Liver (tissue), 9 donors: ENCODE data around the gene FYCO1. TPM values are rescaled to one million over a fixed set of nuclear protein-coding genes. Genes with fewer than 3 reads are reported as not detected.
A peak's percentile ranks its signal among the peaks of the same experiment; 100 is the strongest.

Experiments
- DNase-seq: peaks from one replicate; pipeline ENCODE4 v3.0.0-alpha.2; 2017; ENCODE audit warnings: low spot score
- H3K27ac ChIP-seq, 2 donors: one replicate each; pipeline ENCODE4 v1.7.0; 2013; ENCODE audit warnings: inconsistent platforms in 2 of 2, low read length in 2 of 2, control low read depth in 1 of 2, low read depth in 1 of 2, mild to moderate bottlenecking in 1 of 2
- H3K27me3 ChIP-seq, 4 donors: one replicate each; pipeline versions ENCODE4 v1.6.1 to v1.7.0; 2013; ENCODE audit warnings: low read length in 3 of 4, inconsistent platforms in 1 of 4, mild to moderate bottlenecking in 1 of 4, moderate library complexity in 1 of 4; ENCODE audit not compliant: control insufficient read depth in 4 of 4, insufficient read depth in 4 of 4
- H3K36me3 ChIP-seq, 4 donors: one replicate each; pipeline versions ENCODE4 v1.6.1 to v1.7.0; 2013; ENCODE audit warnings: low read length in 3 of 4, mild to moderate bottlenecking in 3 of 4, low read depth in 1 of 4, moderate library complexity in 1 of 4; ENCODE audit not compliant: control insufficient read depth in 4 of 4, insufficient read depth in 3 of 4
- H3K4me1 ChIP-seq, 4 donors: one replicate each; pipeline versions ENCODE4 v1.6.1 to v1.7.0; 2013; ENCODE audit warnings: low read length in 3 of 4, mild to moderate bottlenecking in 3 of 4, moderate library complexity in 1 of 4; ENCODE audit not compliant: control insufficient read depth in 4 of 4, insufficient read depth in 4 of 4
- H3K4me3 ChIP-seq, 3 donors: one replicate each; pipeline versions ENCODE4 v1.6.1 to v1.7.0; 2013; ENCODE audit warnings: low read length in 3 of 3, control low read depth in 1 of 3, low read depth in 1 of 3, mild to moderate bottlenecking in 1 of 3
- H3K9ac ChIP-seq, 2 donors: one replicate each; pipeline ENCODE4 v1.7.0; 2013; ENCODE audit warnings: low read length in 2 of 2, mild to moderate bottlenecking in 2 of 2, moderate library complexity in 2 of 2, control low read depth in 1 of 2, low read depth in 1 of 2
- H3K9me3 ChIP-seq, 4 donors: one replicate each; pipeline versions ENCODE4 v1.6.1 to v1.7.0; 2013; ENCODE audit warnings: low read length in 3 of 4; ENCODE audit not compliant: control insufficient read depth in 4 of 4
- ATF3 ChIP-seq: IDR thresholded peaks from 2 replicates; pipeline ENCODE4 v1.6.1; 2016; ENCODE audit warnings: antibody characterized with exemption
- CTCF ChIP-seq: fragments of 150-350 bp; IDR thresholded peaks from 2 replicates; pipeline ENCODE4 v1.5.1; 2017; ENCODE audit warnings: improper control_type of control experiment, low read depth, low read length; ENCODE audit not compliant: missing input control
- EGR1 ChIP-seq, 2 donors: IDR thresholded peaks; 2 replicates each; pipeline ENCODE4 v1.6.1; 2016 to 2018; ENCODE audit warnings: antibody characterized with exemption in 2 of 2, low read depth in 2 of 2
- FOXA1 ChIP-seq: IDR thresholded peaks from 2 replicates; pipeline ENCODE4 v1.6.1; 2016; ENCODE audit warnings: antibody characterized with exemption
- GABPA ChIP-seq, 2 donors: IDR thresholded peaks in 1 of 2; conservative IDR thresholded peaks in 1 of 2; 2 replicates each; pipeline ENCODE4 v1.6.1; 2016; ENCODE audit warnings: antibody characterized with exemption in 2 of 2, mild to moderate bottlenecking in 1 of 2, moderate library complexity in 1 of 2
- HNF4A ChIP-seq, 2 donors: conservative IDR thresholded peaks; 2 replicates each; pipeline ENCODE4 v1.6.1; 2016; ENCODE audit warnings: antibody characterized with exemption in 2 of 2, mild to moderate bottlenecking in 2 of 2
- HNF4G ChIP-seq: IDR thresholded peaks from 2 replicates; pipeline ENCODE4 v1.6.1; 2016; ENCODE audit warnings: antibody characterized with exemption
- JUND ChIP-seq, 2 donors: IDR thresholded peaks; 2 replicates each; pipeline ENCODE4 v1.6.1; 2016; ENCODE audit warnings: antibody characterized with exemption in 2 of 2
- MAX ChIP-seq: IDR thresholded peaks from 2 replicates; pipeline ENCODE4 v1.6.1; 2016; ENCODE audit warnings: antibody characterized with exemption
- RAD21 ChIP-seq, 2 donors: IDR thresholded peaks; 2 replicates each; pipeline ENCODE4 v1.6.1; 2016; ENCODE audit warnings: antibody characterized with exemption in 2 of 2, mild to moderate bottlenecking in 2 of 2
- SP1 ChIP-seq: IDR thresholded peaks from 2 replicates; pipeline ENCODE4 v1.6.1; 2018; ENCODE audit warnings: antibody characterized with exemption, mild to moderate bottlenecking
- TAF1 ChIP-seq: conservative IDR thresholded peaks from 2 replicates; pipeline ENCODE4 v1.6.1; 2016; ENCODE audit warnings: antibody characterized with exemption, mild to moderate bottlenecking
- YY1 ChIP-seq: IDR thresholded peaks from 2 replicates; pipeline ENCODE4 v1.6.1; 2016; ENCODE audit warnings: antibody characterized with exemption, mild to moderate bottlenecking
- WGBS: extraction: QIAGEN DNeasy Blood & Tissue Kit; methylation state at CpG from one replicate; pipeline ENCODE4 v1.1.7; 2013; 5-methylcytosine and 5-hydroxymethylcytosine counted together
- polyA plus RNA-seq, 2 donors: library from polyadenylated mRNA; stranded (reverse) in 1 of 2; unstranded in 1 of 2; fragments of 200-250 nt in 1 of 2; fragments of >200 nt in 1 of 2; fragmentation: Nextera tagmentation in 1 of 2; extraction: Ambion mirVana in 1 of 2; gene quantifications; one replicate each; pipeline versions ENCODE4 v1.2.1 to v1.2.3, GENCODE V29; 2013 to 2015
- total RNA-seq, 2 donors: library from RNA; depleted of rRNA; stranded (reverse); fragments of >200 nt; gene quantifications; one replicate each; pipeline ENCODE4 v1.2.3, GENCODE V29; 2014
- TF ChIP-seq, protein P1 (sequence below): IDR thresholded peaks from 2 replicates; pipeline ENCODE4 v1.6.1; 2016; ENCODE audit warnings: antibody characterized with exemption, mild to moderate bottlenecking
- TF ChIP-seq, protein P2 (sequence below): IDR thresholded peaks from 2 replicates; pipeline ENCODE4 v1.6.1; 2016; ENCODE audit warnings: antibody characterized with exemption
- donor health status: healthy.
- donor health status: healthy.
- donor health status: healthy.
- donor health status: healthy.
- donor health status: healthy.

FYCO1 gene
- total and polyA plus RNA-seq, 4 donors: 3.0 to 17.1 (median 10.2) TPM

- TF ChIP-seq HNF4A (conservative IDR thresholded peaks at IDR 0.05) (no peak), JUND (IDR thresholded peaks at IDR 0.05) (no peak), FOXA1 (no peak), GABPA (IDR thresholded peaks at IDR 0.05 in 1 of 2, conservative IDR thresholded peaks at IDR 0.05 in 1 of 2) (no peak)
Measured at GRCh38 chr3:45994419-45995235, 997 bp downstream of the FYCO1 start (continued).

DNA sequence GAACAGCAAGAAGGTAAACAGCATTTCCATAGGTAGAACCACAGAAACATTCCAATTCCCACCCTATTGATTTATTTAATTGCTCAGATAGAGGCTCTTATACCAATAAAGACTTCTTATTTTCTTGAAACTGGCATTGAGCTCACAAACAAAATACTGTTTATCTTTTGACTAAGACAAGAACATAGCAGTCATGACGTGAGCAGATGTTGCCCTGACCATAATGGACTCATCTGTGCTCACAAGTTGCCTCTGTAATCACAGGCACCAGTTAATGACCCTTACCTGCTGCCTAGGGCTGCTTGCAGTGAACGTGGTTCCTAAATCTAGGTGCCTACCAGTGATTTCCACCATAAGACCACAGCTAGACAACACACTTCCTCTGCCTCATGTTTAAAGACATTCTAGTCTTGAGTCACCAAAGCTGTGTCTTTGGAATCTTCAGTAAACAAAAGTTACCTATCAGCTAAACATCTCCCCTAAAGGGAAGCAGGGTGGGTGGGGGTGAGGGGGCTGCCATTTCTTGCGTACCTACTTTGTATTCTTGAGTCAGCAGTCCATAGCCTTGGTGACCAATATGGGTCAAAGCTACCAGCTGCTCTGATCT is 2.1 kb downstream of the FYCO1 start:
- H3K4me1 ChIP-seq: peaks cover 17 to 50% (median 25%) of the 10 kb centered on the region in 4 donors
- no peak overlapping the region for H3K4me3 ChIP-seq
- H3K27ac ChIP-seq: peak overlapping the region; percentile 40 to 76

More for the DNA sequence above, 2.1 kb downstream of the FYCO1 start:
- 81% methylated on average over 3 of the region's 3 CpGs for WGBS
- no peaks in the 10 kb centered on the region for H3K9me3 ChIP-seq
- H3K36me3 ChIP-seq: no peaks in the 10 kb centered on the region
- no peaks in the 10 kb centered on the region for H3K27me3 ChIP-seq
- H3K9ac ChIP-seq: no peak overlapping the region
- TF ChIP-seq EGR1 (IDR thresholded peaks at IDR 0.05; ENCODE audit: low read depth in 2 of 2) (no peak), RAD21 (IDR thresholded peaks at IDR 0.05) (no peak), FOXA1 (no peak), MAX (no peak), GABPA (IDR thresholded peaks at IDR 0.05 in 1 of 2, conservative IDR thresholded peaks at IDR 0.05 in 1 of 2) (no peak), JUND (IDR thresholded peaks at IDR 0.05) (no peak), HNF4G (no peak), ATF3 (no peak), YY1 (no peak), TAF1 (no peak), SP1 (no peak), CTCF (no peak)
- TF ChIP-seq, protein P1, sequence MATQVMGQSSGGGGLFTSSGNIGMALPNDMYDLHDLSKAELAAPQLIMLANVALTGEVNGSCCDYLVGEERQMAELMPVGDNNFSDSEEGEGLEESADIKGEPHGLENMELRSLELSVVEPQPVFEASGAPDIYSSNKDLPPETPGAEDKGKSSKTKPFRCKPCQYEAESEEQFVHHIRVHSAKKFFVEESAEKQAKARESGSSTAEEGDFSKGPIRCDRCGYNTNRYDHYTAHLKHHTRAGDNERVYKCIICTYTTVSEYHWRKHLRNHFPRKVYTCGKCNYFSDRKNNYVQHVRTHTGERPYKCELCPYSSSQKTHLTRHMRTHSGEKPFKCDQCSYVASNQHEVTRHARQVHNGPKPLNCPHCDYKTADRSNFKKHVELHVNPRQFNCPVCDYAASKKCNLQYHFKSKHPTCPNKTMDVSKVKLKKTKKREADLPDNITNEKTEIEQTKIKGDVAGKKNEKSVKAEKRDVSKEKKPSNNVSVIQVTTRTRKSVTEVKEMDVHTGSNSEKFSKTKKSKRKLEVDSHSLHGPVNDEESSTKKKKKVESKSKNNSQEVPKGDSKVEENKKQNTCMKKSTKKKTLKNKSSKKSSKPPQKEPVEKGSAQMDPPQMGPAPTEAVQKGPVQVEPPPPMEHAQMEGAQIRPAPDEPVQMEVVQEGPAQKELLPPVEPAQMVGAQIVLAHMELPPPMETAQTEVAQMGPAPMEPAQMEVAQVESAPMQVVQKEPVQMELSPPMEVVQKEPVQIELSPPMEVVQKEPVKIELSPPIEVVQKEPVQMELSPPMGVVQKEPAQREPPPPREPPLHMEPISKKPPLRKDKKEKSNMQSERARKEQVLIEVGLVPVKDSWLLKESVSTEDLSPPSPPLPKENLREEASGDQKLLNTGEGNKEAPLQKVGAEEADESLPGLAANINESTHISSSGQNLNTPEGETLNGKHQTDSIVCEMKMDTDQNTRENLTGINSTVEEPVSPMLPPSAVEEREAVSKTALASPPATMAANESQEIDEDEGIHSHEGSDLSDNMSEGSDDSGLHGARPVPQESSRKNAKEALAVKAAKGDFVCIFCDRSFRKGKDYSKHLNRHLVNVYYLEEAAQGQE: no peak
- TF ChIP-seq, protein P2, sequence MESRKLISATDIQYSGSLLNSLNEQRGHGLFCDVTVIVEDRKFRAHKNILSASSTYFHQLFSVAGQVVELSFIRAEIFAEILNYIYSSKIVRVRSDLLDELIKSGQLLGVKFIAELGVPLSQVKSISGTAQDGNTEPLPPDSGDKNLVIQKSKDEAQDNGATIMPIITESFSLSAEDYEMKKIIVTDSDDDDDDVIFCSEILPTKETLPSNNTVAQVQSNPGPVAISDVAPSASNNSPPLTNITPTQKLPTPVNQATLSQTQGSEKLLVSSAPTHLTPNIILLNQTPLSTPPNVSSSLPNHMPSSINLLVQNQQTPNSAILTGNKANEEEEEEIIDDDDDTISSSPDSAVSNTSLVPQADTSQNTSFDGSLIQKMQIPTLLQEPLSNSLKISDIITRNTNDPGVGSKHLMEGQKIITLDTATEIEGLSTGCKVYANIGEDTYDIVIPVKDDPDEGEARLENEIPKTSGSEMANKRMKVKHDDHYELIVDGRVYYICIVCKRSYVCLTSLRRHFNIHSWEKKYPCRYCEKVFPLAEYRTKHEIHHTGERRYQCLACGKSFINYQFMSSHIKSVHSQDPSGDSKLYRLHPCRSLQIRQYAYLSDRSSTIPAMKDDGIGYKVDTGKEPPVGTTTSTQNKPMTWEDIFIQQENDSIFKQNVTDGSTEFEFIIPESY: no peak
- DNase-seq: no peak
